ENCODE measurements around the gene NRP2. TPM values are rescaled to one million over a fixed set of nuclear protein-coding genes. Genes with fewer than 3 reads are reported as not detected.

NRP2 gene
- total RNA-seq, 1 donor from 2014 or later: 89.0 TPM

- H3K36me3 Mint-ChIP-seq (ENCODE audit: unreplicated experiment): peaks cover 3% of the 10 kb centered on the region
- H3K27ac Mint-ChIP-seq (ENCODE audit: unreplicated experiment): no peak overlapping the region
Measured at GRCh38 chr2:205785507-205786260, 103.4 kb downstream of the NRP2 start.

GRCh38 chr2:205786976-205787375 lies 104.7 kb downstream of the NRP2 start:
- Mint-ChIP-seq H3K36me3 (ENCODE audit: unreplicated experiment) (peaks cover 9% of the 10 kb centered on the region), H3K4me1 (ENCODE audit: low read depth, unreplicated experiment) (no peaks in the 10 kb centered on the region)

More at GRCh38 chr2:205785507-205786260, 103.4 kb downstream of the NRP2 start:
- H3K4me3 Mint-ChIP-seq (ENCODE audit: unreplicated experiment): no peak overlapping the region
- TF ChIP-seq, protein P1, sequence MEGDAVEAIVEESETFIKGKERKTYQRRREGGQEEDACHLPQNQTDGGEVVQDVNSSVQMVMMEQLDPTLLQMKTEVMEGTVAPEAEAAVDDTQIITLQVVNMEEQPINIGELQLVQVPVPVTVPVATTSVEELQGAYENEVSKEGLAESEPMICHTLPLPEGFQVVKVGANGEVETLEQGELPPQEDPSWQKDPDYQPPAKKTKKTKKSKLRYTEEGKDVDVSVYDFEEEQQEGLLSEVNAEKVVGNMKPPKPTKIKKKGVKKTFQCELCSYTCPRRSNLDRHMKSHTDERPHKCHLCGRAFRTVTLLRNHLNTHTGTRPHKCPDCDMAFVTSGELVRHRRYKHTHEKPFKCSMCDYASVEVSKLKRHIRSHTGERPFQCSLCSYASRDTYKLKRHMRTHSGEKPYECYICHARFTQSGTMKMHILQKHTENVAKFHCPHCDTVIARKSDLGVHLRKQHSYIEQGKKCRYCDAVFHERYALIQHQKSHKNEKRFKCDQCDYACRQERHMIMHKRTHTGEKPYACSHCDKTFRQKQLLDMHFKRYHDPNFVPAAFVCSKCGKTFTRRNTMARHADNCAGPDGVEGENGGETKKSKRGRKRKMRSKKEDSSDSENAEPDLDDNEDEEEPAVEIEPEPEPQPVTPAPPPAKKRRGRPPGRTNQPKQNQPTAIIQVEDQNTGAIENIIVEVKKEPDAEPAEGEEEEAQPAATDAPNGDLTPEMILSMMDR (IDR thresholded peaks at IDR 0.05; ENCODE audit: partially characterized antibody, unreplicated experiment): no peak
- H3K9me3 Mint-ChIP-seq (ENCODE audit: unreplicated experiment): no peaks in the 10 kb centered on the region
- H3K4me1 Mint-ChIP-seq (ENCODE audit: low read depth, unreplicated experiment): no peaks in the 10 kb centered on the region
- DNase-seq: no peak
- H3K27me3 Mint-ChIP-seq (ENCODE audit: unreplicated experiment): peaks cover 3% of the 10 kb centered on the region

DNA sequence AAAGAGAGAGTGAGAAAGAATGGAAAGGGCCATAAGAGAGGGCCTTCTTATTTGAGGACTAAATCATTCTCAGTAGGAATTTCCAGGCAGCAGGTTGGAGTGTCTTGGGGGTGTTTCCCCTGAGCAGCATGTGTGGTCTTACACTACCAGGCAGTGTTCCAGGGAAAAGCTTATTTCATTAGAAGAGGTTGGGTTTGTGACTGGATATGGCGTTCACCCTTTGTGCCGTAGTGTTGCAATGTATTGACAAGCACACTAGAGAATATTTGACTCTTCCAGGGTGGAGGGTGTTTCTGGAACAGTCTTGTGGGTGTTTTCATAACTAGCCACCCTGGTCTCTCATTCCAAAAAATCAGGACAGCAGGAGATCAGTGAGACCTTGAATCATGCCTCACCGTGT lies 105.5 kb downstream of the NRP2 start:
- H3K36me3 Mint-ChIP-seq (ENCODE audit: unreplicated experiment): peaks cover 9% of the 10 kb centered on the region
- TF ChIP-seq, protein P1 (IDR thresholded peaks at IDR 0.05; ENCODE audit: partially characterized antibody, unreplicated experiment): no peak
- DNase-seq: no peak
- H3K27me3 Mint-ChIP-seq (ENCODE audit: unreplicated experiment): peaks cover 4% of the 10 kb centered on the region
- no peak overlapping the region for H3K4me3 Mint-ChIP-seq (ENCODE audit: unreplicated experiment)
- no peak overlapping the region for H3K27ac Mint-ChIP-seq (ENCODE audit: unreplicated experiment)
- H3K4me1 Mint-ChIP-seq (ENCODE audit: low read depth, unreplicated experiment): no peaks in the 10 kb centered on the region
- no peaks in the 10 kb centered on the region for H3K9me3 Mint-ChIP-seq (ENCODE audit: unreplicated experiment)

More at GRCh38 chr2:205786976-205787375, 104.7 kb downstream of the NRP2 start:
- DNase-seq: no peak
- TF ChIP-seq, protein P1 (IDR thresholded peaks at IDR 0.05; ENCODE audit: partially characterized antibody, unreplicated experiment): no peak
- peaks cover 4% of the 10 kb centered on the region for H3K27me3 Mint-ChIP-seq (ENCODE audit: unreplicated experiment)
- no peak overlapping the region for H3K27ac Mint-ChIP-seq (ENCODE audit: unreplicated experiment)
- H3K9me3 Mint-ChIP-seq (ENCODE audit: unreplicated experiment): no peaks in the 10 kb centered on the region
- no peak overlapping the region for H3K4me3 Mint-ChIP-seq (ENCODE audit: unreplicated experiment)

DNA sequence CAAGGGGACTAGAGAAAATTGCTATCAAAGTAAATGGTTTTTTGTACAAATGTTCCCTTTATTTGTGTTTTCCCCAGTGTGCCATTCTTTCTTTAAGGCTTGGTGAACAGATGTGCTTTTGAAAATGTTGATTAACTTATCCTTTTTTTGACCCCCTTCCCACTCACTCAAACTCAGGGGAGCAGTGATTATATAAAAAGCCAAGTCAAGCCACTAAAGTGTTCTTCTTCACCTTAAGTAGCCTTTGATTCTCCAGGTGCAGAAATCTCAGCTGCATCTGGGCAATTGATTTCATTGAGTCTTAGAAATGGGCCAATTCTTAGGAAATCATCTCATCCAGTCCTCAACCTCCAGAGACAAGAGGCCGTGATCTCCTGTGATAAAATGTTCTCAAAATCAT lies 107.6 kb downstream of the NRP2 start:
- peaks cover 4% of the 10 kb centered on the region for H3K27me3 Mint-ChIP-seq (ENCODE audit: unreplicated experiment)

GRCh38 chr2:205792908-205793307 lies 110.6 kb downstream of the NRP2 start:
- peaks cover 6% of the 10 kb centered on the region for H3K36me3 Mint-ChIP-seq (ENCODE audit: unreplicated experiment)
- TF ChIP-seq, protein P1 (IDR thresholded peaks at IDR 0.05; ENCODE audit: partially characterized antibody, unreplicated experiment): no peak
- H3K4me3 Mint-ChIP-seq (ENCODE audit: unreplicated experiment): no peak overlapping the region
- H3K27me3 Mint-ChIP-seq (ENCODE audit: unreplicated experiment): peaks cover 4% of the 10 kb centered on the region
- DNase-seq: no peak
- no peaks in the 10 kb centered on the region for H3K9me3 Mint-ChIP-seq (ENCODE audit: unreplicated experiment)
- no peak overlapping the region for H3K27ac Mint-ChIP-seq (ENCODE audit: unreplicated experiment)
- H3K4me1 Mint-ChIP-seq (ENCODE audit: low read depth, unreplicated experiment): no peaks in the 10 kb centered on the region

More for the DNA sequence above, 107.6 kb downstream of the NRP2 start:
- TF ChIP-seq, protein P1 (IDR thresholded peaks at IDR 0.05; ENCODE audit: partially characterized antibody, unreplicated experiment): no peak
- H3K9me3 Mint-ChIP-seq (ENCODE audit: unreplicated experiment): no peaks in the 10 kb centered on the region
- no peak for DNase-seq
- H3K27ac Mint-ChIP-seq (ENCODE audit: unreplicated experiment): no peak overlapping the region
- no peak overlapping the region for H3K4me3 Mint-ChIP-seq (ENCODE audit: unreplicated experiment)
- H3K4me1 Mint-ChIP-seq (ENCODE audit: low read depth, unreplicated experiment): no peaks in the 10 kb centered on the region
- peaks cover 6% of the 10 kb centered on the region for H3K36me3 Mint-ChIP-seq (ENCODE audit: unreplicated experiment)
